Measurements from ENCODE around the gene PDK3.
A peak's percentile ranks its signal among the peaks of the same experiment; 100 is the strongest.

PDK3 gene

GRCh38 chrX:24483596-24483995 lies 18.5 kb downstream of the PDK3 start:
- no peak for DNase-seq

GRCh38 chrX:24485323-24485722 lies 20.2 kb downstream of the PDK3 start:
- no peak for DNase-seq

GRCh38 chrX:24485976-24486680 lies 21.0 kb downstream of the PDK3 start:
- no peak for DNase-seq

GRCh38 chrX:24487571-24487970 lies 22.5 kb downstream of the PDK3 start:
- no peak for DNase-seq

GRCh38 chrX:24491741-24492140 lies 26.7 kb downstream of the PDK3 start:
- DNase-seq: no peak

GRCh38 chrX:24493740-24494581 lies 28.9 kb downstream of the PDK3 start:
- DNase-seq: no peak

GRCh38 chrX:24494647-24495075 lies 29.6 kb downstream of the PDK3 start:
- peak; percentile 39 for DNase-seq

GRCh38 chrX:24495700-24496099 lies 30.6 kb downstream of the PDK3 start:
- no peak for DNase-seq

- DNase-seq: no peak
Observed at GRCh38 chrX:24498181-24498580, 33.1 kb downstream of the PDK3 start.

- peak; percentile 18 for DNase-seq
Observed at GRCh38 chrX:24498975-24499374, 33.9 kb downstream of the PDK3 start.

- DNase-seq: no peak
Observed at GRCh38 chrX:24506082-24506481, 41.0 kb downstream of the PDK3 start.

GRCh38 chrX:24508375-24508774 lies 43.3 kb downstream of the PDK3 start:
- DNase-seq: no peak

- DNase-seq: no peak
Observed at GRCh38 chrX:24513416-24513815, 48.3 kb downstream of the PDK3 start.

- no peak for DNase-seq
Observed at GRCh38 chrX:24515447-24515846, 50.4 kb downstream of the PDK3 start.

GRCh38 chrX:24520472-24520871 lies 55.4 kb downstream of the PDK3 start:
- DNase-seq: no peak

- DNase-seq: no peak
Observed at GRCh38 chrX:24525455-24525854, 60.4 kb downstream of the PDK3 start.

GRCh38 chrX:24526616-24527015 lies 61.5 kb downstream of the PDK3 start:
- no peak for DNase-seq

- DNase-seq: no peak
Observed at GRCh38 chrX:24528605-24529004, 63.5 kb downstream of the PDK3 start.

- DNase-seq: no peak
Observed at GRCh38 chrX:24536551-24536950, 71.5 kb downstream of the PDK3 start.

GRCh38 chrX:24542756-24543155 lies 77.7 kb downstream of the PDK3 start:
- no peak for DNase-seq

GRCh38 chrX:24547961-24548360 lies 82.9 kb downstream of the PDK3 start:
- DNase-seq: no peak

- DNase-seq: no peak
Observed at GRCh38 chrX:24550166-24550565, 85.1 kb downstream of the PDK3 start.

GRCh38 chrX:24553011-24553410 lies 87.9 kb downstream of the PDK3 start:
- no peak for DNase-seq

- DNase-seq: no peak
Observed at GRCh38 chrX:24561121-24561520, 96.0 kb downstream of the PDK3 start.
